Measurements from ENCODE around the gene POC5. TPM values are rescaled to one million over a fixed set of nuclear protein-coding genes. Genes with fewer than 3 reads are reported as not detected.

Gene POC5
- total RNA-seq, 2 donors from 2014 or later: 4.3 to 4.6 TPM

- ATAC-seq: no peak
- DNase-seq: no peak
- intact Hi-C loops (cut with DNase I): no loop called here
Observed at GRCh38 chr5:75667586-75667985, 49.7 kb downstream of the POC5 start.

- ATAC-seq: no peak
- intact Hi-C loops (cut with DNase I): no loop called here
Observed at GRCh38 chr5:75666801-75667200, 50.4 kb downstream of the POC5 start.

GRCh38 chr5:75664979-75665378 is 52.3 kb downstream of the POC5 start:
- intact Hi-C loops (cut with DNase I): no loop called here

More at GRCh38 chr5:75666801-75667200, 50.4 kb downstream of the POC5 start:
- no peak for DNase-seq

GRCh38 chr5:75663579-75664284 is 53.5 kb downstream of the POC5 start:
- no peak for ATAC-seq
- intact Hi-C loops (cut with DNase I): no loop called here
- DNase-seq: no peak

More at GRCh38 chr5:75664979-75665378, 52.3 kb downstream of the POC5 start:
- no peak for ATAC-seq
- DNase-seq: no peak

GRCh38 chr5:75662061-75662460 is 55.2 kb downstream of the POC5 start:
- no peak for ATAC-seq
- intact Hi-C loops (cut with DNase I): no loop called here
- no peak for DNase-seq

DNA sequence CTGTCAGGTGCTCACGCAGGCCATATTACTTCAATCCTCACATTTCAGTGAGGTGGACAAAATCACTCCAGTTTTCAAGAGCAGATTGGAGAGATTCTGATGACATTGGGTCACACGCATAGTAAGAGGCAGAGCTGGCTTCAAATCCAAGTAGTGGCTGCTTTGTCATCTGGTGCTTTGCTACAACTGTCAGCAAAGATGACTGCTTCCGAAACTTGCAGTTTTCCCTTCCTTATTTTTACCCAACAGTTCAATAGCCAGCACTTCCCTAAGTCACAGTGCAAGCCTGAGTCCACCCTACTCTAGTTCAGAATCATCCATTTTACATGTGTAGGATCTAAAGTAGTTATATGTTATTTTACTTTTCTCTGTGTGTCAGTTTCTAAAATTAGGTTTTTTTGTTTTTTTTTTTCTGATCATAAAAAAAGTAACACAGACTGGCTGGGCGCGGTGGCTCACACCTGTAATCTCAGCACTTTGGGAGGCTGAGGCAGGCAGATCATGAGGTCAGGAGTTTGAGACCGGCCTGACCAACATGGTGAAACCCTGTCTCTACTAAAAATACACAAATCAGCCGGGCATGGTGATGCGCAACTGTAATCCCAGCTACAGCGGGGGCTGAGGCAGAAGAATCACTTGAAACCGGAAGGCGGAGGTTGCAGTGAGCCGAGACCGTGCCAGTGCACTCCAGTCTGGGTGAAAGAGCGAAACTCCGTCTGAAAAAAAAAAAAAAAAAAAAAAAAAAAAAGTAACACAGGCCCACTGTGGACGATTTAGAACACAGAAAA is 56.4 kb downstream of the POC5 start:
- DNase-seq (no peak), ATAC-seq (peak in 1 of 2 donors; percentile 33)
- intact Hi-C loops (cut with DNase I): no loop called here

- intact Hi-C loops (cut with DNase I): no loop called here
- ATAC-seq: no peak
- no peak for DNase-seq
Observed at GRCh38 chr5:75659791-75660450, 57.3 kb downstream of the POC5 start.

GRCh38 chr5:75656311-75657003 is 60.8 kb downstream of the POC5 start:
- peak; percentile 30 to 86 for ATAC-seq
- no peak for DNase-seq
- intact Hi-C loops (cut with DNase I): no loop called here

DNA sequence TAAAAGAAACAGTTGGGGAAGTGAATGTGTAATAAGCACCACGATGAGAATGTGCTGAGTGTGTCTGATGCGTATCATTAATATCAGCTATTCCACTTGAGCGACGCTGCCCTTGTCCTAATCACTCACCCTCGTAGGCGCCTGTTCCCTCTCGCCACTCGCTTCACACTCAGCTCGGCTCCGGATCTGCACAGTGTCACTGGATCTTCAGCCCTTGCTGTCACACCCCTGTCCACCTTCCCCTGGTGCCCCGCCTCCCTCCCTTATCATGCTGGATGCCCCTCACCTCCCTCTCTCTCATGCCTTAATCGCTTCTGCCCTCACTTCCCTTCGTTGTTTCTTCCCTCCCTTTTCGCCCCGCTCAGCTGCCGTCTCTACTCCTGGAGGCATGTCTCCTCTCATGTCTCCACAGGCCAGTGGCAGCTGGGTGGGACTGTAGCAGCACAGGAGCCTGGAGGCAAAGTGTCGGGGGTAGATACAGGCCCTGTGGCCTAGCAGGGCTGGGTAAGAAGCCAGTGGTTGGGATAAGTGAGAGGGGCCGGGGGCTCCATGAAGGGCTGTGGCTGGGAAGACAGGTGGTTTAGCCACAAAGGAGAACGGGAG is 62.4 kb downstream of the POC5 start:
- intact Hi-C loops (cut with DNase I): no loop called here
- DNase-seq (peak; percentile 58), ATAC-seq (peak; percentile 95 to 96)

- ATAC-seq (no peak), DNase-seq (no peak)
- intact Hi-C loops (cut with DNase I): no loop called here
Observed at GRCh38 chr5:75653521-75653920, 63.7 kb downstream of the POC5 start.

GRCh38 chr5:75651575-75652238 is 65.5 kb downstream of the POC5 start:
- intact Hi-C loops (cut with DNase I): no loop called here
- DNase-seq: no peak
- no peak for ATAC-seq

- intact Hi-C loops (cut with DNase I): no loop called here
- DNase-seq: no peak
- no peak for ATAC-seq
Observed at GRCh38 chr5:75648712-75649111, 68.5 kb downstream of the POC5 start.

DNA sequence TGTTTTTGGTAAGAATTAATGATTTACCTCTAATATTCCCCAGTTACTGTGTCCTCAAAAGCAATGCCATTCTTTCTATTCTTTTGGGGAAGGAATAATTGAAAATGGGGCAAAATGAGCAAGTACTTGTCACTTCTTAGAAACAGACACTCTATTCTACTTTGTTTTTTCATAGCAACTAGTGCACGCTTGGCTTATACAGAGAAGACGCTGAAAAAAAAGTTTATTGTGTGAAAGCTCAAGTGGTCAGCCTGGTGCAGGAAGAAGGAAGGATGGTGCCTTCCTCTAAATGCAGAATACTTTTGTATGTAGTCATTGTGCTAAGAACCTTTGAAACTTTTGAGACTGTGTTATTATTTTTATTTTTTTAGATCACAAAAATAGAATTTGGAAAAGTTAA is 76.4 kb downstream of the POC5 start:
- no peak for DNase-seq
- no peak for ATAC-seq
- intact Hi-C loops (cut with DNase I): no loop called here

DNA sequence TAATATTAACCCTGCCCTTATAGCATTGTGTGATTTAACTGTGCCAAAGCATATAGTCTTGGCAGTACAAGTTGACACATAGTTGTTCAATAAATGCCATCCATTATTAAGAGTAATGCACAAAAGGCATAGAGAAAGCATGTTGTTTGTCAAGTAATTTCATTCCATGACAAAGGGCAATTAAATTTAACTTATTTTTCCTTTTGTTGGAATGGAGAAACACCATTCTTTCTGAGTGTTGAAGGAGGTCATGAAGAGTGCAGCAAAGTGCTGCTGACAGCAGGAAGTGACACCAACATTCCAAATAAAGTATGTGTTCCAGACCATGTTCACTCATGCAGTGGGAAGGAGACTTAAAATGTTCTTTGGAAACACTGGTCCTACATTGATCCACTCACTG is 76.8 kb downstream of the POC5 start:
- DNase-seq (no peak), ATAC-seq (no peak)
- intact Hi-C loops (cut with DNase I): no loop called here

- DNase-seq: no peak
- no peak for ATAC-seq
- intact Hi-C loops (cut with DNase I): no loop called here
Observed at GRCh38 chr5:75639535-75640311, 77.5 kb downstream of the POC5 start.

DNA sequence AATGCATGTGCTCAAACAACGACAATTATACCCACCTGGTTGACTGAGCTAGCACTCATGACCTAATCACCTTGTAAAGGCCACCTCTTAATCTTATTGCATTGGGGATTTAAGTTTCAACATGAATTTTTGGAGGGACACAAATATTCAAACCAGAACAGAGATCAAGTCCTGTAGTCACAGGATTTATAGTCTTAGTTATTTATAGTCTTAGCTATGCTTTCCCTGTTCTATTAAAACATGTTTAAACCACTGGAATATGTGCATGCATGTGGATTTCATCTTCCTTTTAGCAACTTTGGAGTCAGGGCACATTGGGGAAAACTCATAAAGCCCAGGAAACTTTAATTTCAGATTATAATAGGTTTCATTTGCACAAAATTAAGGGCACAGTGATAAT is 79.3 kb downstream of the POC5 start:
- intact Hi-C loops (cut with DNase I): no loop called here
- DNase-seq (no peak), ATAC-seq (no peak)

GRCh38 chr5:75632321-75632720 is 84.9 kb downstream of the POC5 start:
- ATAC-seq (peak; percentile 47 to 91), DNase-seq (no peak)
- intact Hi-C loops (cut with DNase I): no loop called here

- DNase-seq (no peak), ATAC-seq (no peak)
- intact Hi-C loops (cut with DNase I): no loop called here
Observed at GRCh38 chr5:75630875-75631274, 86.4 kb downstream of the POC5 start.
